Measurements from ENCODE around the gene TRIM29. TPM values are rescaled to one million over a fixed set of nuclear protein-coding genes. Genes with fewer than 3 reads are reported as not detected.
A peak's percentile ranks its signal among the peaks of the same experiment; 100 is the strongest.

Gene TRIM29
- total and polyA plus RNA-seq, 9 donors, result 0.11 to 5.9 (median 1.4) TPM; not detected in 1

DNA sequence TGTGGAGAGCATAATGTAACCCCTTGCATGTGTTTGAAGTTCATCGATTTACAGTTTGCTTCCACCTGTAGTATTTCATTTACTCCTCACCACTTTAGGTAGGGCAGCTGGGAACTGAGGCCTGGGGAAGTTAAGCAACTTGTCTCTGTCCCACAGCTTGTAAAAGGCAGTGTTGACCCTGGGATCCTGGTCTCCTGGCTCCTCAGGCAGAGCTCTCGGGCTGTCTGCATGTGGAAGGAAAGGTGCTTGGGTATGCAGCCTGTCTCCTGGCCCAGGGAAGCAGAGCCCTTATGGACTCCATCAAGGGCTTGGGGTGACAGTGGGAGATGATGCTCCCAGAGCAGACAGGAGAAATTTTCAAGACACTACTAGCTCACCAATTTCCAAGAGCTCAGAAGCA is 49.9 kb downstream of the TRIM29 start:
- H3K4me1 ChIP-seq (ENCODE audit: insufficient read depth), result no peaks in the 10 kb centered on the region
- no peaks in the 10 kb centered on the region for H3K36me3 ChIP-seq
- DNase-seq, result no peak
- intact Hi-C loops (cut with DNase I), result no loop called here
- H3K9me3 ChIP-seq, result no peaks in the 10 kb centered on the region
- 81 to 85% (median 82%) methylated on average over 2 of the region's 2 CpGs for WGBS, 3 donors
- no peak overlapping the region for H3K27ac ChIP-seq
- H3K4me3 ChIP-seq, result no peak overlapping the region
- TF ChIP-seq POLR2A (IDR thresholded peaks at IDR 0.05) (no peak), EP300 (IDR thresholded peaks at IDR 0.05) (no peak)
- TF ChIP-seq, protein P1, sequence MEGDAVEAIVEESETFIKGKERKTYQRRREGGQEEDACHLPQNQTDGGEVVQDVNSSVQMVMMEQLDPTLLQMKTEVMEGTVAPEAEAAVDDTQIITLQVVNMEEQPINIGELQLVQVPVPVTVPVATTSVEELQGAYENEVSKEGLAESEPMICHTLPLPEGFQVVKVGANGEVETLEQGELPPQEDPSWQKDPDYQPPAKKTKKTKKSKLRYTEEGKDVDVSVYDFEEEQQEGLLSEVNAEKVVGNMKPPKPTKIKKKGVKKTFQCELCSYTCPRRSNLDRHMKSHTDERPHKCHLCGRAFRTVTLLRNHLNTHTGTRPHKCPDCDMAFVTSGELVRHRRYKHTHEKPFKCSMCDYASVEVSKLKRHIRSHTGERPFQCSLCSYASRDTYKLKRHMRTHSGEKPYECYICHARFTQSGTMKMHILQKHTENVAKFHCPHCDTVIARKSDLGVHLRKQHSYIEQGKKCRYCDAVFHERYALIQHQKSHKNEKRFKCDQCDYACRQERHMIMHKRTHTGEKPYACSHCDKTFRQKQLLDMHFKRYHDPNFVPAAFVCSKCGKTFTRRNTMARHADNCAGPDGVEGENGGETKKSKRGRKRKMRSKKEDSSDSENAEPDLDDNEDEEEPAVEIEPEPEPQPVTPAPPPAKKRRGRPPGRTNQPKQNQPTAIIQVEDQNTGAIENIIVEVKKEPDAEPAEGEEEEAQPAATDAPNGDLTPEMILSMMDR (IDR thresholded peaks at IDR 0.05), result no peak
- no peaks in the 10 kb centered on the region for H3K27me3 ChIP-seq

DNA sequence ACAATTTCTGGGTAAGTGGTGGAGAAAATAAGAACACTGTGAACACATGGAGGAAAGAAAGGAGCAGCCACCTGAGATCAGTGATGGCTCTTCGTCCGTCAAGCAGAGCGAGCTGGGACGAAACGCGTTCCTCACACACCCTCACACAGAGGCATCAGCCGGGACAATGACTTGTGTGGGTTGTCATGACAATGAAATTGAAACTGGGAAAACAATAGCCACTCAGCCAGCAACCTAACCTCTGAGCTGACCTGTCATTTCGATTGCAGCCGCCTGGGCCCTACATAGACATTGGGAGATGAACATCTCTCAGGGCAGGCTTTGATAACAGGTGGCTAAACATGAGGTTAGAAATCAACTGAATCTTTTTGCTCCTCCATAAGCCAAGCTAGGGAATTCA is 51.3 kb downstream of the TRIM29 start:
- DNase-seq, result no peak
- no peaks in the 10 kb centered on the region for H3K9me3 ChIP-seq
- no peaks in the 10 kb centered on the region for H3K36me3 ChIP-seq
- no peak overlapping the region for H3K4me3 ChIP-seq
- no peaks in the 10 kb centered on the region for H3K27me3 ChIP-seq
- 83 to 89% (median 88%) methylated on average over 9 of the region's 9 CpGs for WGBS, 3 donors
- no peaks in the 10 kb centered on the region for H3K4me1 ChIP-seq (ENCODE audit: insufficient read depth)
- no peak overlapping the region for H3K27ac ChIP-seq
- TF ChIP-seq EP300 (IDR thresholded peaks at IDR 0.05) (no peak), POLR2A (IDR thresholded peaks at IDR 0.05) (no peak)
- TF ChIP-seq, protein P1 (IDR thresholded peaks at IDR 0.05), result no peak
- intact Hi-C loops (cut with DNase I), result no loop called here

DNA sequence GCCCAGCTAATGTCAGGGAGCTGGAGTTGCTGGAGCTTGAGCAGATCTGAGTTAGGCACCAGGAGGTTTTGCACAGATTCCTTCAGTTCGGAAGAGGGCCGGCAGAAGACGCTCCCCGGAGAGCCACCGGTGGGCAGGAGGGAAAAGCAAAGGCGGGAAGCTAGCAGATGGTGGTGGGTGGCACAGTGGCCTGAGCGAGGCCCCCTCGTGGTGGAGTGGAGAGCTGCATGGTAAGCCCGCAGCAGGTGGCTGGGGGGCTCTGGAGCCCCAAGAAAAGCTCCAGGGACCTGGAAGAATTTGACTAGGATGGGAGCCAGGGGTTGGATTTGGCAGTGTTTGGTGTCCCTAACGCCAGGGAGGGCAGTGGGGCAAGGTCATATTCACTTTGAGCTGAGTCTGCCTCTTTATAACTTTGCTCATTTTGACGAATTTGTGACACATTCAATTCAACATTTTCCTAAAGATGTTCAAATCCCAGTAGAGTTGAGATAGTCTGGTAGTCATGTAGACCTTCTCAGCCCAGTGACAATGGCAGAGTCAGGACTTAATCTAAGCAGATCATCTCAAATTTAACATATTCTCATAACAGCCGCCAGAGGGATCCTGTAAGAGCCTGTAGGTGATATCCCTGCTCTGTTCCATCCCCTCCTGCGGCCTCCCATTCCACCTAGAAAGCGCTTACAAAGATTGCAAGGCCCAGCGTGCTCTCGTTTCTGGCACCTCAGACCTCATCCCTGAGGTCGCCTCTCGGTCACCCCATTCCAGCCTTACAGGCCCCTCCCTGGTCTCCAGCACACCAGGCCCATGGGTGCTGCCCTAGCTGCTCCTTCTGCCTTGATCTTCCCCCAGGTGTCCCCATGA is 57.9 kb downstream of the TRIM29 start:
- Histone ChIP-seq H3K27ac (no peak overlapping the region), H3K36me3 (no peaks in the 10 kb centered on the region), H3K4me1 (ENCODE audit: insufficient read depth) (no peaks in the 10 kb centered on the region), H3K27me3 (no peaks in the 10 kb centered on the region), H3K9me3 (no peaks in the 10 kb centered on the region), H3K4me3 (no peak overlapping the region)
- DNase-seq, result peak in 2 of 5 donors; percentile 19 to 45
- WGBS, 3 donors, result 62 to 66% (median 66%) methylated on average over 18 of the region's 18 CpGs
- TF ChIP-seq, protein P1 (IDR thresholded peaks at IDR 0.05), result no peak
- no peak for TF ChIP-seq POLR2A (IDR thresholded peaks at IDR 0.05)
- TF ChIP-seq EP300 (IDR thresholded peaks at IDR 0.05), result no peak
- intact Hi-C loops (cut with DNase I), result no loop called here

DNA sequence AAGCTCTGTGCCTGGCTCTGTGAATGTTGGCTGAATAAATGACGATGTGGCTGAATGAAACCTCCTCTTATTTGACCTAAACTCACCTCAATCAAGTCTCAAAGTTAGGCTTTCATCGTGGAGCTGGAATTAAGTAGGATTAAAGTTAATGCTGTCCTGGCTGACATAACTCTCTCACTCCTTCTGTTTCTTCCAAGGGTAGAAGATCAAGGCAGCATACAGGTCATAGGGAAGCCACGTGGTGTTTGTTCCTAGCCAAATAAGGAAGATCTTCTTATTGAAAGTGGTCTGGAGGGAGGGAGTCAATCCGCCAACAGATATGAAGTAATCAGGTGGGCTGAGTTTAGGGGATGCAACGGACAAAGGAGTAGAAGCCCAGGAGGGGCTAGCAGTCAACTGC is 59.5 kb downstream of the TRIM29 start:
- DNase-seq, result no peak
- H3K9me3 ChIP-seq, result no peaks in the 10 kb centered on the region
- no peaks in the 10 kb centered on the region for H3K36me3 ChIP-seq
- intact Hi-C loops (cut with DNase I), result no loop called here
- no peaks in the 10 kb centered on the region for H3K27me3 ChIP-seq
- TF ChIP-seq POLR2A (IDR thresholded peaks at IDR 0.05) (no peak), EP300 (IDR thresholded peaks at IDR 0.05) (no peak)
- TF ChIP-seq, protein P1 (IDR thresholded peaks at IDR 0.05), result no peak
- WGBS, 3 donors, result 21 to 31% (median 26%) methylated on average over 5 of the region's 5 CpGs
- H3K4me1 ChIP-seq (ENCODE audit: insufficient read depth), result no peaks in the 10 kb centered on the region
- H3K27ac ChIP-seq, result no peak overlapping the region
- no peak overlapping the region for H3K4me3 ChIP-seq

All from ovary (tissue), 9 donors.